ENCODE data around the gene ZNF146. TPM values are rescaled to one million over a fixed set of nuclear protein-coding genes. Genes with fewer than 3 reads are reported as not detected.
"Not testable (repeated sequence)": the region's sequence is repeated elsewhere in the genome, so short reads cannot be mapped to it uniquely, and the experiment has no call there.

ZNF146 gene
- total RNA-seq, 2 donors from 2014 or later = 115 to 121 TPM

DNA sequence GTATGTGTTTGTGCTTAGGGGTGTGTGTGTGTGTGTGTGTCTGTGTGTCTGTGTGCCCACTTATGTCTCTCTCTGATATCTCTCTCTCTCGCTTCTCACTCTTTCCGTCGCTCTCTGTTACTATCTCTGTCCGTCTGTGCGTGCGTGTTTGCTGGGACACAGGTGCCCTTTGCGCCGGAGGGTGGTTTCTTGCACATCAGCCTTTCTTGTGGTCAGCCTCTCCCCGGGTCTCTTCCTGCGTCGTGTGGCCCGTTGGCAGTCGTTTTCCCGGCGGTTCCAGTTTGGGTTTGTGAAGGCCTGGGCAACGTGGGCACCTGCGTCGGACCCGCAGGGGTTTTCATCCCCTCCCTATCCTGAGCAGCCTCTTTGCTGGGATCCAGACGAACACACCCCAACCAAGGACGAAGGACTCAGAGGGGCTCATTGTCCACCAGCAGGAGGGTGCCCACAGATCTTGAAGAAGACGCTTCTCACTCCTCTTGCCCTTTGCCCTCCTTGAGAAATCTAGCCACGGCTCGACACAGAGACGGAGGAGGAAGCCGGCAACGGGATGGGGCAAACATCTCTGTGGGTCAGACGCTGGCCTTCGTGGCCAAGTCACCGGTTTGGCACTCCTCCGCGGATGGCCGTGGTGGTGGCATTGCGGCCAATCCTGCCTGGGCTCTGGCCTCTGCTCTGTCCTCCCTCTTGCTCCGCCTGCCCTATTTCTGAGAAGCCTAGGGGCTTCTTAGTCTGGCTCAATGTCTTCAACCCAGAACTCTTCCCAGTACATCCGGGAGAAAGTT lies 52.3 kb downstream of the ZNF146 start:
- Mint-ChIP-seq H3K27ac (no peak overlapping the region), H3K4me1 (ENCODE audit: low read depth) (no peaks in the 10 kb centered on the region), H3K36me3 (ENCODE audit: insufficient read depth in 2 of 2) (peaks cover 19 to 26% of the 10 kb centered on the region in 2 donors), H3K27me3 (ENCODE audit: low read depth) (no peaks in the 10 kb centered on the region), H3K9me3 (peaks cover 19 to 21% of the 10 kb centered on the region in 2 donors), H3K4me3 (no peak overlapping the region)
- ATAC-seq (replicated peaks in 1 of 2) = no peak
- DNase-seq = no peak

DNA sequence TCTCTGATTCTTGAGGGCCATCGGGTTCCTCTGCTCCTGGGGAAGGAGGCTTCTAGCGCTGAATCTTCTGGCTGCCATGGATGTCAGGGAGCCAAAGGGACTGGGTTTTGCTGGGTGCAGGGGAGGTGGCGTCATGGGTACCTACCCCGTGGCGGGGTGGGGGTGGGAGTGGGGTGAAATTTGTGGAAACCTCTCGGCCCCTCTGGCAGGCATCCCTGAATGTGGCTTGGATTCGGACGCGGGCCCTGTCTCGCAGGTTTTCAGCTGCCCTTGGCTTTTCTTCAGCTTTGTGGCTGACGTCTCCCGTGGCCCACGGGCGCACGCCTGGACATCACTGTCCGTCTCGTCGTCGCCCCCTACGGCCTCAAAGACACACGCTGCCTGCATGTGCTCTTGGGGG lies 53.2 kb downstream of the ZNF146 start:
- ATAC-seq (replicated peaks in 1 of 2) = not testable (repeated sequence)

DNA sequence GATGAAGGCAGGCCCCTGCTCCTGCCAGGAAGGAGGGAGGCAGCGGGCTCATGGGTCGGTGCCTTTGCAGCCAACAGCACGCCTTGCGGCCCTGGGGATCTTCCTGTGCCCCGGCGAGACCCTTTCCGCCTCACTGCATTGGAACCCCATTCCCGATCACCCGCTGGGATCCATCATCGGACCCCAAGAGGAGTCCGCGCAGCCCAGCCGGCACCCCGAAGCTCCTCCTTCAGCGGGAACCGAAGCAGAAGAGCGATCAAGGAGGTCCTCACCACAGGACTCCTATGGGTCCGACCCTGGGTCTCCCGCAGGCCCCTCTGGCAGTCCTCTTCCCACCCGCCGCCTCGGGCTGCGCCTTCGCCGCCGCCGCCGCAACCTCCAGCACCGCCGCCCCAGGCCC lies 53.7 kb downstream of the ZNF146 start:
- not testable (repeated sequence) for DNase-seq

More for the DNA sequence above, 53.2 kb downstream of the ZNF146 start:
- not testable (repeated sequence) for DNase-seq; H3K4me3 Mint-ChIP-seq; H3K27me3 Mint-ChIP-seq (ENCODE audit: low read depth); H3K27ac Mint-ChIP-seq; H3K4me1 Mint-ChIP-seq (ENCODE audit: low read depth)
- H3K36me3 Mint-ChIP-seq (ENCODE audit: insufficient read depth in 2 of 2) = peaks cover 19 to 25% of the 10 kb centered on the region in 2 donors
- peaks cover 19 to 20% of the 10 kb centered on the region in 2 donors for H3K9me3 Mint-ChIP-seq

DNA sequence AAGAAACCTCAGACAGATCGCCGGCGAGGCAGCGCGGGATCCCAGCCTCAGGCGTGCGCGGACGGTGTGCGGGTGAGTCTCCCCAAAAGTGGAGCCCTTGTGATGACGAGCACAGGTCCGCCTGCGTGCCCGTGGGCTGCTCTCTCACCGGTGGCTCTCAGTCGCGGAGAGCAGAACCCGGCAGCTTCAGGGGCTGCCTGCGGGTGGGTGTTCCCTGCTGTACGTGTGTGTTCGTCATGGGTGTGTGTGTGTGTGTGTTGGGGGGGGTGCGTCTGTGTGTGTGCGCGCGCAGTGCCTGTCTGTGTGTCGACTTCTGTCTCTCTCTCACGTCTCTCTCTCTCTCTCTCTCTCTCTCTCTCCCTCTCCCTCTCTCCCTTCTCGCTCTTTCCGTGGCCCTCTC lies 54.4 kb downstream of the ZNF146 start:
- H3K4me1 Mint-ChIP-seq (ENCODE audit: low read depth); ATAC-seq (replicated peaks in 1 of 2); DNase-seq; H3K27ac Mint-ChIP-seq; H3K4me3 Mint-ChIP-seq; H3K27me3 Mint-ChIP-seq (ENCODE audit: low read depth): not testable (repeated sequence)
- Mint-ChIP-seq H3K36me3 (ENCODE audit: insufficient read depth in 2 of 2) (peaks cover 13 to 14% of the 10 kb centered on the region in 2 donors), H3K9me3 (peaks cover 10 to 13% of the 10 kb centered on the region in 2 donors)

More for the DNA sequence above, 53.7 kb downstream of the ZNF146 start:
- H3K4me3 Mint-ChIP-seq; H3K27ac Mint-ChIP-seq; ATAC-seq (replicated peaks in 1 of 2); H3K4me1 Mint-ChIP-seq (ENCODE audit: low read depth); H3K27me3 Mint-ChIP-seq (ENCODE audit: low read depth): not testable (repeated sequence)
- Mint-ChIP-seq H3K36me3 (ENCODE audit: insufficient read depth in 2 of 2) (peaks cover 15 to 20% of the 10 kb centered on the region in 2 donors), H3K9me3 (peaks cover 14 to 17% of the 10 kb centered on the region in 2 donors)

Other genes starting within 250 kb of the ZNF146 start
- 10 to 100 TPM; 24.0 to 24.2 TPM for gene SDHAF1, start 219.9 kb upstream of the ZNF146 start, total RNA-seq
- 1 to 10 TPM; 3.3 to 4.8 TPM for gene SYNE4, start 206.3 kb upstream of the ZNF146 start, total RNA-seq
- gene ALKBH6, start 200.9 kb upstream of the ZNF146 start, total RNA-seq = 10 to 100 TPM; 46.8 to 55.9 TPM
- 1 to 10 TPM; 1.0 to 2.7 TPM for gene CLIP3, start 182.2 kb upstream of the ZNF146 start, total RNA-seq
- 1 to 10 TPM; 1.1 to 1.3 TPM for gene THAP8, start 160.8 kb upstream of the ZNF146 start, total RNA-seq
- gene WDR62, start 160.2 kb upstream of the ZNF146 start, total RNA-seq = 10 to 100 TPM; 19.8 to 21.6 TPM
- gene OVOL3, start 104.0 kb upstream of the ZNF146 start, total RNA-seq = under 1 TPM in 1 of 2 donors, not detected in 1; 0.39 TPM
- gene POLR2I, start 100.2 kb upstream of the ZNF146 start, total RNA-seq = 10 to 100 TPM; 38.6 to 55.0 TPM
- gene TBCB, start 99.6 kb upstream of the ZNF146 start, total RNA-seq = 10 to 100 TPM; 86.2 to 86.8 TPM
- 100 to 1,000 TPM; 361 to 382 TPM for gene CAPNS1, start 75.0 kb upstream of the ZNF146 start, total RNA-seq
- not detected for gene COX7A1, start 62.7 kb upstream of the ZNF146 start, total RNA-seq
- 1 to 10 TPM; 3.1 to 3.6 TPM for gene ZNF565, start 441 bp upstream of the ZNF146 start, total RNA-seq
- gene ZFP14, start 164.1 kb downstream of the ZNF146 start, total RNA-seq = 1 to 10 TPM; 2.4 to 2.7 TPM
- 1 to 10 TPM; 5.8 to 7.8 TPM for gene ZFP82, start 203.5 kb downstream of the ZNF146 start, total RNA-seq

All from activated T-cell treated with anti-CD3 and anti-CD28 coated beads, Interleukin-2, amount 50 U/mL, for 72 hours (primary cell).